IMR-90 (cell line): ENCODE data around the gene LEMD1. TPM values are rescaled to one million over a fixed set of nuclear protein-coding genes. Genes with fewer than 3 reads are reported as not detected.

Experiments used
- ATAC-seq: fragments of 200-7000 bp; cut with Tn5 transposase; 2 replicates; pipeline ENCODE4 v1.9.1; 2020; ENCODE audit warnings: low read depth, mild to moderate bottlenecking, moderate library complexity
- BruUV-seq: library from RNA; stranded (reverse); fragments of 400-500 nt; replicated peaks from 2 replicates; lab custom pipeline; 2021; lab: Mats Ljungman, UMichigan
- CTCF ChIA-PET: fragments of 300-600 bp; formaldehyde crosslinking; extraction: SDS; loops from one replicate; lab custom pipeline; 2021; ENCODE audit warnings: antibody characterized with exemption; lab: Yijun Ruan, JAX
- POLR2A ChIA-PET: fragments of 300-600 bp; sonication (Branson Sonifier 250); formaldehyde crosslinking; loops from one replicate; lab custom pipeline; 2022; ENCODE audit warnings: antibody characterized with exemption; ENCODE audit not compliant: unreplicated experiment; lab: Charles Lee
- DNase-seq: peaks from one replicate; pipeline ENCODE4 v3.0.0; 2013
- H2AFZ ChIP-seq: replicated peaks from 2 replicates; pipeline ENCODE3; 2013; ENCODE audit warnings: low read length, mild to moderate bottlenecking; ENCODE audit not compliant: poor library complexity
- H2AK5ac ChIP-seq: 2 replicates; pipeline ENCODE4 v1.6.1; 2013; ENCODE audit warnings: low read depth, low read length, inconsistent platforms
- H2AK9ac ChIP-seq: replicated peaks from 2 replicates; pipeline ENCODE3; 2013; ENCODE audit warnings: mild to moderate bottlenecking, low read depth, low read length, moderate library complexity; ENCODE audit not compliant: poor library complexity
- H2BK120ac ChIP-seq: 2 replicates; pipeline ENCODE4 v1.6.1; 2013; ENCODE audit warnings: low read depth, low read length, inconsistent platforms
- H2BK15ac ChIP-seq: 3 replicates; pipeline ENCODE4 v1.6.1; 2013; ENCODE audit warnings: low read depth, low read length, inconsistent platforms
- H2BK20ac ChIP-seq: 2 replicates; pipeline ENCODE4 v1.6.1; 2013; ENCODE audit warnings: low read depth, mild to moderate bottlenecking, inconsistent platforms, low read length, moderate library complexity
- H2BK5ac ChIP-seq: 2 replicates; pipeline ENCODE4 v1.6.1; 2013; ENCODE audit warnings: mild to moderate bottlenecking, low read depth, low read length, inconsistent platforms; ENCODE audit not compliant: poor library complexity, severe bottlenecking
- H3K14ac ChIP-seq: replicated peaks from 2 replicates; pipeline ENCODE4 v1.6.1; 2013; ENCODE audit warnings: low read depth, low read length, inconsistent platforms
- H3K18ac ChIP-seq: 2 replicates; pipeline ENCODE4 v1.6.1; 2013; ENCODE audit warnings: low read depth, low read length, control low read depth
- H3K23ac ChIP-seq: 2 replicates; pipeline ENCODE4 v1.6.1; 2013; ENCODE audit warnings: low read depth, low read length, inconsistent platforms
- H3K27ac ChIP-seq: 2 replicates; pipeline ENCODE4 v1.5.1; 2013; ENCODE audit warnings: mild to moderate bottlenecking, control low read depth, low read length; ENCODE audit not compliant: insufficient read depth
- H3K27me3 ChIP-seq: 2 replicates; pipeline ENCODE4 v1.6.1; 2013; ENCODE audit warnings: low read length; ENCODE audit not compliant: control insufficient read depth, insufficient read depth
- H3K36me3 ChIP-seq: 2 replicates; pipeline ENCODE4 v1.6.1; 2013; ENCODE audit warnings: low read length, mixed read lengths; ENCODE audit not compliant: control insufficient read depth, insufficient read depth
- H3K4ac ChIP-seq: 2 replicates; pipeline ENCODE4 v1.6.1; 2013; ENCODE audit warnings: low read depth, low read length, inconsistent platforms
- H3K4me1 ChIP-seq: 2 replicates; pipeline ENCODE4 v1.6.1; 2013; ENCODE audit warnings: low read length, mixed read lengths; ENCODE audit not compliant: control insufficient read depth, insufficient read depth
- H3K4me2 ChIP-seq: 2 replicates; pipeline ENCODE4 v1.6.1; 2013; ENCODE audit warnings: low read depth, mild to moderate bottlenecking, control low read depth, low read length, moderate library complexity
- H3K4me3 ChIP-seq: 2 replicates; pipeline ENCODE4 v1.5.1; 2013; ENCODE audit warnings: low read depth, mild to moderate bottlenecking, control low read depth, low read length, moderate library complexity; ENCODE audit not compliant: insufficient read depth
- H3K56ac ChIP-seq: 2 replicates; pipeline ENCODE4 v1.6.1; 2013; ENCODE audit warnings: low read length, inconsistent platforms; ENCODE audit not compliant: insufficient read depth; ENCODE audit errors: extremely low read depth
- H3K79me1 ChIP-seq, 2 experiments: 2 replicates each; pipeline ENCODE4 v1.6.1; 2013; ENCODE audit warnings: low read length in 2 of 2, inconsistent platforms in 1 of 2, low read depth in 1 of 2
- H3K9ac ChIP-seq: 2 replicates; pipeline ENCODE4 v1.6.1; 2013; ENCODE audit warnings: low read depth, low read length, control low read depth
- H3K9me1 ChIP-seq: 2 replicates; pipeline ENCODE4 v1.6.1; 2013; ENCODE audit warnings: low read length, inconsistent platforms; ENCODE audit not compliant: insufficient read depth
- H3K9me3 ChIP-seq: 2 replicates; pipeline ENCODE4 v1.6.1; 2013; ENCODE audit warnings: low read length; ENCODE audit not compliant: control insufficient read depth, insufficient read depth
- H4K20me1 ChIP-seq: 2 replicates; pipeline ENCODE4 v1.6.1; 2013; ENCODE audit warnings: low read length, inconsistent platforms; ENCODE audit not compliant: insufficient read depth
- H4K5ac ChIP-seq: 2 replicates; pipeline ENCODE4 v1.6.1; 2013; ENCODE audit warnings: mild to moderate bottlenecking, low read depth, low read length, control low read depth
- H4K8ac ChIP-seq, 2 experiments: 2 replicates each; pipeline ENCODE4 v1.6.1; 2013; ENCODE audit warnings: low read depth in 2 of 2, low read length in 2 of 2, control low read depth in 1 of 2, inconsistent platforms in 1 of 2
- H4K91ac ChIP-seq: 2 replicates; pipeline ENCODE4 v1.6.1; 2013; ENCODE audit warnings: low read depth, low read length, inconsistent platforms; ENCODE audit not compliant: insufficient read depth
- CEBPB ChIP-seq: IDR thresholded peaks from 2 replicates; pipeline ENCODE4 v1.6.1; 2012; ENCODE audit warnings: low read depth, low read length, improper control_type of control experiment
- CTCF ChIP-seq: conservative IDR thresholded peaks from 2 replicates; pipeline ENCODE4 v1.5.1; 2012; ENCODE audit warnings: mild to moderate bottlenecking, low read depth, low read length, improper control_type of control experiment
- POLR2A ChIP-seq: IDR thresholded peaks from 2 replicates; pipeline ENCODE4 v1.6.1; 2012; ENCODE audit warnings: mild to moderate bottlenecking, low read depth, low read length
- RCOR1 ChIP-seq: IDR thresholded peaks from 2 replicates; pipeline ENCODE4 v1.6.1; 2012; ENCODE audit warnings: mild to moderate bottlenecking, low read length, improper control_type of control experiment; ENCODE audit not compliant: insufficient replicate concordance
- WGBS, 2 experiments: methylation state at CpG; one replicate each; pipeline versions ENCODE4 v1.1.5 to v1.1.7; 2013; ENCODE audit warnings: missing lambda C conversion rate in 2 of 2; ENCODE audit not compliant: insufficient read length in 1 of 2; ENCODE audit errors: extremely low coverage in 2 of 2; 5-methylcytosine and 5-hydroxymethylcytosine counted together
- dilution Hi-C: fragments of 300-500 bp; cut with HindIII; formaldehyde crosslinking; loops from one replicate; pipeline ENCODE4 v1.14.3; 2018; ENCODE audit warnings: low sequenced_read_pairs; ENCODE audit not compliant: unreplicated experiment
- in situ Hi-C: fragments of 300-500 bp; cut with MboI; formaldehyde crosslinking; loops from 3 replicates; pipeline ENCODE4 v1.14.3; 2019; ENCODE audit warnings: low sequenced_read_pairs, inconsistent platforms, mixed read lengths
- intact Hi-C: fragments of 100-400 bp; cut with micrococcal nuclease; formaldehyde crosslinking; loops from 2 replicates; pipeline ENCODE4 v1.10.0; 2022
- polyA plus RNA-seq, 3 experiments: library from polyadenylated mRNA; depleted of rRNA; stranded (reverse); fragments of >200 nt; gene quantifications; 2 replicates each; pipeline ENCODE4 v1.2.3, GENCODE V29; 2012; ENCODE audit warnings: low replicate concordance in 1 of 3
- total RNA-seq: library from RNA; depleted of rRNA; stranded (reverse); fragments of >200 nt; gene quantifications from 2 replicates; pipeline ENCODE4 v1.2.3, GENCODE V29; 2012

The LEMD1 gene
- total and polyA plus RNA-seq, 2 of the 4 experiments (the other 2 are of a cell fraction): not detected

- H3K4me2 ChIP-seq: no peak overlapping the region
- H4K20me1 ChIP-seq: no peaks in the 10 kb centered on the region
- POLR2A ChIA-PET: no interaction called here
- H4K91ac ChIP-seq: no peak overlapping the region
- H3K23ac ChIP-seq: no peak overlapping the region
- no peak overlapping the region for H3K4me3 ChIP-seq
- H3K9me3 ChIP-seq: no peaks in the 10 kb centered on the region
- no peak overlapping the region for H2AK9ac ChIP-seq
- H3K27ac ChIP-seq: no peak overlapping the region
- H2BK5ac ChIP-seq: no peak overlapping the region
- peaks cover 42% of the 10 kb centered on the region for H3K27me3 ChIP-seq
- no peak overlapping the region for H3K56ac ChIP-seq
- no TSS peak for BruUV-seq
- H3K14ac ChIP-seq: no peak overlapping the region
- no peak overlapping the region for H3K18ac ChIP-seq
- no peaks in the 10 kb centered on the region for H3K9me1 ChIP-seq
- no peak overlapping the region for H2BK120ac ChIP-seq
- H2BK20ac ChIP-seq: no peak overlapping the region
- no peak overlapping the region for H2AFZ ChIP-seq
- in situ Hi-C loops: no loop called here
- H2AK5ac ChIP-seq: no peak overlapping the region
- H3K36me3 ChIP-seq: no peaks in the 10 kb centered on the region
- WGBS, 2 experiments: 44% methylated on average over 6 of the region's 10 CpGs; no CpG with 5 or more reads in 1 of the 2 experiments
- CTCF ChIA-PET: interaction anchor here (1.4 kb wide), 1 partner anchor 13 kb away, joined by 3 read pairs; no protein-coding TSS in a partner anchor
- H2BK15ac ChIP-seq: no peak overlapping the region
- ATAC-seq (no peak), DNase-seq (no peak)
- no peak overlapping the region for H4K8ac ChIP-seq
- H3K79me1 ChIP-seq: no peaks in the 10 kb centered on the region
- no peaks in the 10 kb centered on the region for H3K4me1 ChIP-seq
- intact Hi-C loops: no loop called here
- TF ChIP-seq RCOR1 (no peak), CTCF (no peak), POLR2A (no peak), CEBPB (no peak)
- dilution Hi-C loops: no loop called here
- H3K4ac ChIP-seq: no peak overlapping the region
- no peak overlapping the region for H3K9ac ChIP-seq
- no peak overlapping the region for H4K5ac ChIP-seq
Measured at GRCh38 chr1:205417870-205418635, 3.8 kb downstream of the LEMD1 start.
